Measurements from ENCODE around the gene ARPC1A.
"Not testable (repeated sequence)": the region's sequence is repeated elsewhere in the genome, so short reads cannot be mapped to it uniquely, and the experiment has no call there.

ARPC1A gene

GRCh38 chr7:99339595-99339994 lies 13.9 kb downstream of the ARPC1A start:
- TF ChIP-seq, protein P1, sequence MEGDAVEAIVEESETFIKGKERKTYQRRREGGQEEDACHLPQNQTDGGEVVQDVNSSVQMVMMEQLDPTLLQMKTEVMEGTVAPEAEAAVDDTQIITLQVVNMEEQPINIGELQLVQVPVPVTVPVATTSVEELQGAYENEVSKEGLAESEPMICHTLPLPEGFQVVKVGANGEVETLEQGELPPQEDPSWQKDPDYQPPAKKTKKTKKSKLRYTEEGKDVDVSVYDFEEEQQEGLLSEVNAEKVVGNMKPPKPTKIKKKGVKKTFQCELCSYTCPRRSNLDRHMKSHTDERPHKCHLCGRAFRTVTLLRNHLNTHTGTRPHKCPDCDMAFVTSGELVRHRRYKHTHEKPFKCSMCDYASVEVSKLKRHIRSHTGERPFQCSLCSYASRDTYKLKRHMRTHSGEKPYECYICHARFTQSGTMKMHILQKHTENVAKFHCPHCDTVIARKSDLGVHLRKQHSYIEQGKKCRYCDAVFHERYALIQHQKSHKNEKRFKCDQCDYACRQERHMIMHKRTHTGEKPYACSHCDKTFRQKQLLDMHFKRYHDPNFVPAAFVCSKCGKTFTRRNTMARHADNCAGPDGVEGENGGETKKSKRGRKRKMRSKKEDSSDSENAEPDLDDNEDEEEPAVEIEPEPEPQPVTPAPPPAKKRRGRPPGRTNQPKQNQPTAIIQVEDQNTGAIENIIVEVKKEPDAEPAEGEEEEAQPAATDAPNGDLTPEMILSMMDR (IDR thresholded peaks at IDR 0.05; ENCODE audit: insufficient read depth, low read depth, low read length, missing control alignments) = no peak
- no peak overlapping the region for H3K4me3 ChIP-seq (ENCODE audit: low read depth, low read length)
- no peak for DNase-seq (ENCODE audit: low read depth)

- TF ChIP-seq, protein P1 (IDR thresholded peaks at IDR 0.05; ENCODE audit: insufficient read depth, low read depth, low read length, missing control alignments) = no peak
- H3K4me3 ChIP-seq (ENCODE audit: low read depth, low read length) = no peak overlapping the region
- no peak for DNase-seq (ENCODE audit: low read depth)
Measured at GRCh38 chr7:99340659-99341058, 15.0 kb downstream of the ARPC1A start.

GRCh38 chr7:99344061-99344647 lies 18.5 kb downstream of the ARPC1A start:
- H3K4me3 ChIP-seq (ENCODE audit: low read depth, low read length) = no peak overlapping the region
- no peak for DNase-seq (ENCODE audit: low read depth)
- TF ChIP-seq, protein P1 (IDR thresholded peaks at IDR 0.05; ENCODE audit: insufficient read depth, low read depth, low read length, missing control alignments) = no peak

GRCh38 chr7:99350641-99351040 lies 24.9 kb downstream of the ARPC1A start:
- not testable (repeated sequence) for DNase-seq (ENCODE audit: low read depth); H3K4me3 ChIP-seq (ENCODE audit: low read depth, low read length)

GRCh38 chr7:99352247-99352646 lies 26.5 kb downstream of the ARPC1A start:
- TF ChIP-seq, protein P1 (IDR thresholded peaks at IDR 0.05; ENCODE audit: insufficient read depth, low read depth, low read length, missing control alignments) = no peak
- H3K4me3 ChIP-seq (ENCODE audit: low read depth, low read length) = no peak overlapping the region
- DNase-seq (ENCODE audit: low read depth) = no peak

- TF ChIP-seq, protein P1 (IDR thresholded peaks at IDR 0.05; ENCODE audit: insufficient read depth, low read depth, low read length, missing control alignments) = no peak
- H3K4me3 ChIP-seq (ENCODE audit: low read depth, low read length) = no peak overlapping the region
- no peak for DNase-seq (ENCODE audit: low read depth)
Measured at GRCh38 chr7:99355098-99355497, 29.4 kb downstream of the ARPC1A start.

DNA sequence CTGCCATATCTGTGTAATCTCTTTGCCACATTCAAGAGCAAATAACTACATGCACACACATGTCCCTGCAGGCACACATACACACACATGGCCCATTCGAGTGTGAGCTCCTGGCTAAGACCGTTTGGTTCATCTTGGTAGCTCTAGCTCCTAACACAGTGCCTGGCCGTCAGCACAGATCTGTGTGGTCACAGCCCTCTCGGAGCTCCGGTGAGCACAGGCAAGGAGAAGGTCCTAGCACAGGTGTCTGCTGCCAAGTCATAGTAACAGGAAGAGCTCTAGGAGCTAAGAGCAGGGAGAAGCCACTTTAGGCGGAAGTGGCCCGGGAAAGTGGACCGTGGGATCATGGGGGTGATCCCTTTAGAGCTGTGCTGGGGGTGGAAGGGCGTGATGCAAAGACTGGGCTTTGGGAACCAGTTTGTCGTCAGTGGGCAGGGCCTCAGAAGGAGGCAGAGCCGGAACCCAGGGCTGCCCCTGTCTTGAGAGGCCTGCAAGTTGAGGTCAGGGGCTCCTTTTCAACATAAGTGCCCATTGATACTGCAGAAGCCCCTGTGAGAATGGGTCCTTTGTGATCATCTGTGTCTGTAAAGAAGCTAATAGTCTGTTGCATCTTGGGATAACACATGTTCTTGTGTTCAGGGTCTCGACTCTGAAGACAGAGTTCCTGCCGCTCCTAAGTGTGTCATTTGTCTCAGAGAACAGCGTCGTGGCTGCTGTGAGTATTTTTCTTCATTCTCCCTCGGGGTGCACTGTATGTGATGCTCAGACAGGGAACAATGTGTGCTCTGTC lies 32.2 kb downstream of the ARPC1A start:
- DNase-seq (ENCODE audit: low read depth) = no peak
- TF ChIP-seq, protein P1 (IDR thresholded peaks at IDR 0.05; ENCODE audit: insufficient read depth, low read depth, low read length, missing control alignments) = no peak
- no peak overlapping the region for H3K4me3 ChIP-seq (ENCODE audit: low read depth, low read length)

DNA sequence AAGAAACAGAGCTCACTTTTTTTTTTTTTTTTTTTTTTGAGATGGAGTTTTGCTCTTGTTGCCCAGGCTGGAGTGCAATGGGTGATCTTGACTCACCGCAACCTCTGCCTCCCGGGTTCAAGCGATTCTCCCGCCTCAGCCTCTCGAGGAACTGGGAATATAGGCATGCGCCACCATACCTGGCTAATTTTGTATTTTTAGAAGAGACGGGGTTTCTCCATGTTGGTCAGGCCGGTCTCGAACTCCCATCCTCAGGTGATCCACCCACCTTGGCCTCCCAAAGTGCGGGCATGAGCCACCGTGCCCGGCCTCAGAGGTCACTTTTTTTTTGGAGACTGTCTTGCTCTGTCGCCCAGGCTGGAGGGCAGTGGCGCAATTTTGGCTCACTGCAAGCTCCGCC lies 32.8 kb downstream of the ARPC1A start:
- H3K4me3 ChIP-seq (ENCODE audit: low read depth, low read length); DNase-seq (ENCODE audit: low read depth): not testable (repeated sequence)
